SK-N-SH treated with all-trans-retinoic acid at 6 μM for 48 hours (cell line): ENCODE data around the gene DGKI.

Experiments used
- ATAC-seq: fragments of 200-7000 bp; cut with Tn5 transposase; 3 replicates; pipeline ENCODE4 v1.9.1; 2020; ENCODE audit warnings: mild to moderate bottlenecking, moderate library complexity
- BACH2 ChIP-seq: fragments of 250-450 bp; sonication (Bioruptor Pico); IDR thresholded peaks from 2 replicates; pipeline ENCODE4 v1.9.0; 2021; ENCODE audit warnings: mild to moderate bottlenecking, borderline replicate concordance
- CSDC2 ChIP-seq: fragments of 250-450 bp; sonication (Bioruptor Pico); IDR thresholded peaks from 2 replicates; pipeline ENCODE4 v1.5.0; 2020; ENCODE audit warnings: mild to moderate bottlenecking, moderate library complexity
- ESRRG ChIP-seq: fragments of 250-450 bp; sonication (Bioruptor Pico); IDR thresholded peaks from 2 replicates; pipeline ENCODE4 v1.6.1; 2021; ENCODE audit warnings: mild to moderate bottlenecking
- ISL1 ChIP-seq: fragments of 250-450 bp; sonication (Bioruptor Pico); IDR thresholded peaks from 2 replicates; pipeline ENCODE4 v2.1.2; 2022; ENCODE audit warnings: mild to moderate bottlenecking, moderate library complexity
- OSR1 ChIP-seq: fragments of 250-450 bp; sonication (Bioruptor Pico); IDR thresholded peaks from 2 replicates; pipeline ENCODE4 v1.8.0; 2022; ENCODE audit warnings: moderate library complexity, mild to moderate bottlenecking, inconsistent platforms
- PPARA ChIP-seq: fragments of 250-450 bp; sonication (Bioruptor Pico); IDR thresholded peaks from 2 replicates; pipeline ENCODE4 v1.5.0; 2020; ENCODE audit warnings: mild to moderate bottlenecking, borderline replicate concordance
- RARB ChIP-seq: fragments of 250-450 bp; sonication (Bioruptor Pico); IDR thresholded peaks from 2 replicates; pipeline ENCODE4 v1.8.0; 2021; ENCODE audit warnings: mild to moderate bottlenecking, moderate library complexity
- SNAI2 ChIP-seq: fragments of 250-450 bp; sonication (Bioruptor Pico); IDR thresholded peaks from 2 replicates; pipeline ENCODE4 v1.5.0; 2020; ENCODE audit warnings: mild to moderate bottlenecking, moderate library complexity
- TCF4 ChIP-seq: fragments of 250-450 bp; sonication (Bioruptor Pico); IDR thresholded peaks from 2 replicates; pipeline ENCODE4 v1.8.0; 2021; ENCODE audit warnings: mild to moderate bottlenecking, moderate library complexity, borderline replicate concordance
- TOX ChIP-seq: fragments of 250-450 bp; sonication (Bioruptor Pico); IDR thresholded peaks from 2 replicates; pipeline ENCODE4 v1.8.0; 2021; ENCODE audit warnings: mild to moderate bottlenecking, moderate library complexity, borderline replicate concordance
- ZC3H10 ChIP-seq: fragments of 250-450 bp; sonication (Bioruptor Pico); IDR thresholded peaks from 2 replicates; pipeline ENCODE4 v1.5.1; 2021; ENCODE audit warnings: mild to moderate bottlenecking, moderate library complexity
- ZFP3 ChIP-seq: fragments of 250-450 bp; sonication (Bioruptor Pico); IDR thresholded peaks from 2 replicates; pipeline ENCODE4 v1.5.0; 2020; ENCODE audit warnings: mild to moderate bottlenecking, moderate library complexity
- ZFP30 ChIP-seq: fragments of 450-650 bp; formaldehyde crosslinking; IDR thresholded peaks from 2 replicates; pipeline ENCODE4 v1.5.0; 2022; ENCODE audit warnings: mild to moderate bottlenecking, moderate library complexity
- ZNF565 ChIP-seq: fragments of 450-650 bp; formaldehyde crosslinking; conservative IDR thresholded peaks from 2 replicates; pipeline ENCODE4 v1.5.0; 2020; ENCODE audit warnings: low read depth, mild to moderate bottlenecking, moderate library complexity
- ZNF70 ChIP-seq: fragments of 450-650 bp; formaldehyde crosslinking; IDR thresholded peaks from 2 replicates; pipeline ENCODE4 v1.5.0; 2020; ENCODE audit warnings: mild to moderate bottlenecking, moderate library complexity
- ZNF8 ChIP-seq: fragments of 450-650 bp; formaldehyde crosslinking; IDR thresholded peaks from 2 replicates; pipeline ENCODE4 v1.5.0; 2020; ENCODE audit warnings: mild to moderate bottlenecking, moderate library complexity
- TF ChIP-seq, protein P1 (sequence below): fragments of 250-450 bp; sonication (Bioruptor Pico); IDR thresholded peaks from 2 replicates; pipeline ENCODE4 v1.5.1; 2021; ENCODE audit warnings: mild to moderate bottlenecking, moderate library complexity
- TF ChIP-seq, protein P2 (sequence below): fragments of 250-450 bp; sonication (Bioruptor Pico); IDR thresholded peaks from 2 replicates; pipeline ENCODE4 v1.8.0; 2021; ENCODE audit warnings: low read depth, mild to moderate bottlenecking, moderate library complexity, borderline replicate concordance
- TF ChIP-seq, protein P3 (sequence below): fragments of 250-450 bp; sonication (Bioruptor Pico); IDR thresholded peaks from 2 replicates; pipeline ENCODE4 v1.8.0; 2020; ENCODE audit warnings: mild to moderate bottlenecking, moderate library complexity, borderline replicate concordance
- TF ChIP-seq, protein P4 (sequence below): fragments of 250-450 bp; sonication (Bioruptor Pico); IDR thresholded peaks from 2 replicates; pipeline ENCODE4 v1.5.1; 2020; ENCODE audit warnings: low read depth, mild to moderate bottlenecking, moderate library complexity
- TF ChIP-seq, protein P5 (sequence below): fragments of 250-450 bp; sonication (Bioruptor Pico); IDR thresholded peaks from 2 replicates; pipeline ENCODE4 v1.5.0; 2020; ENCODE audit warnings: mild to moderate bottlenecking, moderate library complexity

Gene DGKI

DNA sequence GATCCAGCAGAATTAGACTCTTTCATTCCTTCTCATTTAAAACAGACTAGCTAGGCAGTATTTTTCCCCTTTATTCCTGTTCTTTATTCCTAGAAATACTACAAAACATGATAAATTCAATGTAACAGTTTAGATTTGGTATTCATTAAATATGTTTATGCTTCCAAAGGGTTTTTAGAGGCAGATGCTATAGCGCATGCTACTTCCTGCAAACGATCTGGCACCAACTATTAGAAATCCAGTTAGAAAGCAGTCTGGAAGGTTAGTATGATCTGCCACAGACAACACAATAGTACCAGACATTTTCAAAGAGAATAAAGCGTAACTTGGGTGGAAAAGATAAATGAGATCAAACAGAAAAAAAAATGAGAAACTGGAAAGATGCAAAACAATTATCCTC, 439.7 kb downstream of the DGKI start:
- no peak for ATAC-seq
- no peak for TF ChIP-seq BACH2
- no peak for TF ChIP-seq TCF4 (CRISPR knock-in tag)
- no peak for TF ChIP-seq TOX
- TF ChIP-seq ZC3H10, result no peak
- no peak for TF ChIP-seq RARB (CRISPR knock-in tag)
- TF ChIP-seq ESRRG, result no peak
- TF ChIP-seq SNAI2 (CRISPR knock-in tag), result no peak
- no peak for TF ChIP-seq PPARA (CRISPR knock-in tag)
- no peak for TF ChIP-seq ZNF565 (CRISPR knock-in tag)
- TF ChIP-seq, protein P1, sequence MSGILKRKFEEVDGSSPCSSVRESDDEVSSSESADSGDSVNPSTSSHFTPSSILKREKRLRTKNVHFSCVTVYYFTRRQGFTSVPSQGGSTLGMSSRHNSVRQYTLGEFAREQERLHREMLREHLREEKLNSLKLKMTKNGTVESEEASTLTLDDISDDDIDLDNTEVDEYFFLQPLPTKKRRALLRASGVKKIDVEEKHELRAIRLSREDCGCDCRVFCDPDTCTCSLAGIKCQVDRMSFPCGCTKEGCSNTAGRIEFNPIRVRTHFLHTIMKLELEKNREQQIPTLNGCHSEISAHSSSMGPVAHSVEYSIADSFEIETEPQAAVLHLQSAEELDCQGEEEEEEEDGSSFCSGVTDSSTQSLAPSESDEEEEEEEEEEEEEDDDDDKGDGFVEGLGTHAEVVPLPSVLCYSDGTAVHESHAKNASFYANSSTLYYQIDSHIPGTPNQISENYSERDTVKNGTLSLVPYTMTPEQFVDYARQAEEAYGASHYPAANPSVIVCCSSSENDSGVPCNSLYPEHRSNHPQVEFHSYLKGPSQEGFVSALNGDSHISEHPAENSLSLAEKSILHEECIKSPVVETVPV (CRISPR knock-in tag), result no peak
- TF ChIP-seq ZFP3, result no peak
- TF ChIP-seq, protein P2, sequence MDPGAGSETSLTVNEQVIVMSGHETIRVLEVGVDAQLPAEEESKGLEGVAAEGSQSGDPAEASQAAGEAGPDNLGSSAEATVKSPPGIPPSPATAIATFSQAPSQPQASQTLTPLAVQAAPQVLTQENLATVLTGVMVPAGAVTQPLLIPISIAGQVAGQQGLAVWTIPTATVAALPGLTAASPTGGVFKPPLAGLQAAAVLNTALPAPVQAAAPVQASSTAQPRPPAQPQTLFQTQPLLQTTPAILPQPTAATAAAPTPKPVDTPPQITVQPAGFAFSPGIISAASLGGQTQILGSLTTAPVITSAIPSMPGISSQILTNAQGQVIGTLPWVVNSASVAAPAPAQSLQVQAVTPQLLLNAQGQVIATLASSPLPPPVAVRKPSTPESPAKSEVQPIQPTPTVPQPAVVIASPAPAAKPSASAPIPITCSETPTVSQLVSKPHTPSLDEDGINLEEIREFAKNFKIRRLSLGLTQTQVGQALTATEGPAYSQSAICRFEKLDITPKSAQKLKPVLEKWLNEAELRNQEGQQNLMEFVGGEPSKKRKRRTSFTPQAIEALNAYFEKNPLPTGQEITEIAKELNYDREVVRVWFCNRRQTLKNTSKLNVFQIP, result no peak
- TF ChIP-seq, all 23 proteins: peak for 0

DNA sequence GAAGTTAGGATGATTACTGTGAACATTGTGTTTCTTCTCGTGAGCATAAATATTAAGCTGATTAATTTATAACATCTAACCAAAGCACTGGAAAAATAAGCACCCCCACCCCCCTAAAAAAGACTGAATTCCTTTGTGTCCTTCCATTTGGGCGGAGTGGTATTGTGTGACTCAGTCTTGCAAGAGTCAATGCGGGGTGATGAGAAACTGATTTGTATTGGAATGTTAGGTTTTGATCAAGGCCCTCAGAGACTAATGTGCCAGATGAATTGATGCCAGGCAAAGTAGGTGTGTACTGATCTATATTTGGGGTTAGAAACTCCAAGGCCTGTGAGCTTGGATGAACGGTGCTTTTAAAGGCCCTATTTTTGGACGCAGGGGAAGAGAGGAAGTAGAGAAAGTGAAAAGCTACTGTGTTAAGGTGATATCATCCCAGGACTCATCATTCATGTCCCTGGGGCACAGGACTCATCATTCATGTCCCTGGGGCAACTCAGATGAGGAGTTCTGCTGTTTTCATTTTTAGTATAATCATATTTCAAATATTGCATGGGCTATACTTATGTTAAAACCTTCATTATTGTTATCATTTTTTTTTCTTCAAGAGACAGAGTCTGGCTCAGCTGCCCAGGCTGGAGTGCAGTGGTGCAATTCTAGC, 442.0 kb downstream of the DGKI start:
- ATAC-seq, result no peak
- no peak for TF ChIP-seq ESRRG
- TF ChIP-seq, protein P3, sequence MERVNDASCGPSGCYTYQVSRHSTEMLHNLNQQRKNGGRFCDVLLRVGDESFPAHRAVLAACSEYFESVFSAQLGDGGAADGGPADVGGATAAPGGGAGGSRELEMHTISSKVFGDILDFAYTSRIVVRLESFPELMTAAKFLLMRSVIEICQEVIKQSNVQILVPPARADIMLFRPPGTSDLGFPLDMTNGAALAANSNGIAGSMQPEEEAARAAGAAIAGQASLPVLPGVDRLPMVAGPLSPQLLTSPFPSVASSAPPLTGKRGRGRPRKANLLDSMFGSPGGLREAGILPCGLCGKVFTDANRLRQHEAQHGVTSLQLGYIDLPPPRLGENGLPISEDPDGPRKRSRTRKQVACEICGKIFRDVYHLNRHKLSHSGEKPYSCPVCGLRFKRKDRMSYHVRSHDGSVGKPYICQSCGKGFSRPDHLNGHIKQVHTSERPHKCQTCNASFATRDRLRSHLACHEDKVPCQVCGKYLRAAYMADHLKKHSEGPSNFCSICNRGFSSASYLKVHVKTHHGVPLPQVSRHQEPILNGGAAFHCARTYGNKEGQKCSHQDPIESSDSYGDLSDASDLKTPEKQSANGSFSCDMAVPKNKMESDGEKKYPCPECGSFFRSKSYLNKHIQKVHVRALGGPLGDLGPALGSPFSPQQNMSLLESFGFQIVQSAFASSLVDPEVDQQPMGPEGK, result no peak
- no peak for TF ChIP-seq ZFP30 (CRISPR knock-in tag)
- no peak for TF ChIP-seq BACH2
- TF ChIP-seq ZNF70 (CRISPR knock-in tag), result no peak
- no peak for TF ChIP-seq CSDC2
- TF ChIP-seq, all 23 proteins: peak for 0

DNA sequence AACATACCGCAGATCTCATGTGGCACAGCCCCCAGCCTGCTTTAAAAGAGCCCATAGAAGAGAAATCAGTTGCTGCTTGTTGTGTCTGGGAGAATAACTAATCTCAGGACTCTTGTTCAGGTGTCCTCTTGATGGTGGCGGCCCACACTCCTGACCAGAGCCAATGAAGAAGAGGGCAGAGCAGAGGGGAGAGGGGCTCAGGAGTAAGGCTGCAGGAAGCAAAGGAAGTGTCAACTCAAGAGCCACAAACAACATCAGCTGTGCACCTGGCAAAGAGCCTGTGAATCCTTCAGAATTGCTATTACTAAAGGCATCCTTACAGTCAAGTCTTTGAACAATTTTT, 443.4 kb downstream of the DGKI start:
- ATAC-seq, result no peak
- TF ChIP-seq, protein P4, sequence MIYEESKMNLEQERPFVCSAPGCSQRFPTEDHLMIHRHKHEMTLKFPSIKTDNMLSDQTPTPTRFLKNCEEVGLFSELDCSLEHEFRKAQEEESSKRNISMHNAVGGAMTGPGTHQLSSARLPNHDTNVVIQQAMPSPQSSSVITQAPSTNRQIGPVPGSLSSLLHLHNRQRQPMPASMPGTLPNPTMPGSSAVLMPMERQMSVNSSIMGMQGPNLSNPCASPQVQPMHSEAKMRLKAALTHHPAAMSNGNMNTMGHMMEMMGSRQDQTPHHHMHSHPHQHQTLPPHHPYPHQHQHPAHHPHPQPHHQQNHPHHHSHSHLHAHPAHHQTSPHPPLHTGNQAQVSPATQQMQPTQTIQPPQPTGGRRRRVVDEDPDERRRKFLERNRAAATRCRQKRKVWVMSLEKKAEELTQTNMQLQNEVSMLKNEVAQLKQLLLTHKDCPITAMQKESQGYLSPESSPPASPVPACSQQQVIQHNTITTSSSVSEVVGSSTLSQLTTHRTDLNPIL, result no peak
- TF ChIP-seq, protein P3, result no peak
- TF ChIP-seq ZFP30 (CRISPR knock-in tag), result no peak
- TF ChIP-seq, protein P5, sequence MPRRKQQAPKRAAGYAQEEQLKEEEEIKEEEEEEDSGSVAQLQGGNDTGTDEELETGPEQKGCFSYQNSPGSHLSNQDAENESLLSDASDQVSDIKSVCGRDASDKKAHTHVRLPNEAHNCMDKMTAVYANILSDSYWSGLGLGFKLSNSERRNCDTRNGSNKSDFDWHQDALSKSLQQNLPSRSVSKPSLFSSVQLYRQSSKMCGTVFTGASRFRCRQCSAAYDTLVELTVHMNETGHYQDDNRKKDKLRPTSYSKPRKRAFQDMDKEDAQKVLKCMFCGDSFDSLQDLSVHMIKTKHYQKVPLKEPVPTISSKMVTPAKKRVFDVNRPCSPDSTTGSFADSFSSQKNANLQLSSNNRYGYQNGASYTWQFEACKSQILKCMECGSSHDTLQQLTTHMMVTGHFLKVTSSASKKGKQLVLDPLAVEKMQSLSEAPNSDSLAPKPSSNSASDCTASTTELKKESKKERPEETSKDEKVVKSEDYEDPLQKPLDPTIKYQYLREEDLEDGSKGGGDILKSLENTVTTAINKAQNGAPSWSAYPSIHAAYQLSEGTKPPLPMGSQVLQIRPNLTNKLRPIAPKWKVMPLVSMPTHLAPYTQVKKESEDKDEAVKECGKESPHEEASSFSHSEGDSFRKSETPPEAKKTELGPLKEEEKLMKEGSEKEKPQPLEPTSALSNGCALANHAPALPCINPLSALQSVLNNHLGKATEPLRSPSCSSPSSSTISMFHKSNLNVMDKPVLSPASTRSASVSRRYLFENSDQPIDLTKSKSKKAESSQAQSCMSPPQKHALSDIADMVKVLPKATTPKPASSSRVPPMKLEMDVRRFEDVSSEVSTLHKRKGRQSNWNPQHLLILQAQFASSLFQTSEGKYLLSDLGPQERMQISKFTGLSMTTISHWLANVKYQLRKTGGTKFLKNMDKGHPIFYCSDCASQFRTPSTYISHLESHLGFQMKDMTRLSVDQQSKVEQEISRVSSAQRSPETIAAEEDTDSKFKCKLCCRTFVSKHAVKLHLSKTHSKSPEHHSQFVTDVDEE (CRISPR knock-in tag), result no peak
- TF ChIP-seq ISL1 (CRISPR knock-in tag), result no peak
- no peak for TF ChIP-seq OSR1
- no peak for TF ChIP-seq ZFP3
- no peak for TF ChIP-seq SNAI2 (CRISPR knock-in tag)
- no peak for TF ChIP-seq ZC3H10
- TF ChIP-seq ZNF8 (CRISPR knock-in tag), result no peak
- TF ChIP-seq, protein P2, result no peak
- TF ChIP-seq PPARA (CRISPR knock-in tag), result no peak
- TF ChIP-seq TOX, result no peak
